HCEC 1CT (cell line): ENCODE measurements around the gene NBPF12.
A peak's percentile ranks its signal among the peaks of the same experiment; 100 is the strongest.
"Not testable (repeated sequence)": the region's sequence is repeated elsewhere in the genome, so short reads cannot be mapped to it uniquely, and the experiment has no call there.

Experiments
- DNase-seq: peaks from one replicate; pipeline ENCODE4 v3.0.0-alpha.2; 2017

Gene NBPF12

GRCh38 chr1:146938242-146938902, at the start of gene NBPF12:
NBPF12 (plus strand) TSS chr1:146938324; CDS start chr1:146960144, 21,820 bp downstream.
- peak; percentile 66 for DNase-seq

GRCh38 chr1:146891355-146891754, 46.8 kb upstream of the NBPF12 start:
- DNase-seq = not testable (repeated sequence)

GRCh38 chr1:146892331-146892730, 45.8 kb upstream of the NBPF12 start:
- not testable (repeated sequence) for DNase-seq

- not testable (repeated sequence) for DNase-seq
Measured at GRCh38 chr1:146907565-146908261, 30.4 kb upstream of the NBPF12 start.

- DNase-seq = not testable (repeated sequence)
Measured at GRCh38 chr1:146912975-146913374, 25.1 kb upstream of the NBPF12 start.

- DNase-seq = not testable (repeated sequence)
Measured at GRCh38 chr1:146920811-146921210, 17.3 kb upstream of the NBPF12 start.

- not testable (repeated sequence) for DNase-seq
Measured at GRCh38 chr1:146922614-146923013, 15.5 kb upstream of the NBPF12 start.

- not testable (repeated sequence) for DNase-seq
Measured at GRCh38 chr1:146924106-146924505, 14.0 kb upstream of the NBPF12 start.

- DNase-seq = not testable (repeated sequence)
Measured at GRCh38 chr1:146926413-146926812, 11.7 kb upstream of the NBPF12 start.

GRCh38 chr1:146930225-146930624, 7.9 kb upstream of the NBPF12 start:
- not testable (repeated sequence) for DNase-seq

GRCh38 chr1:146934390-146935223, 3.5 kb upstream of the NBPF12 start:
- DNase-seq = not testable (repeated sequence)

- not testable (repeated sequence) for DNase-seq
Measured at GRCh38 chr1:146937462-146937861, 662 bp upstream of the NBPF12 start.

- peak; percentile 13 for DNase-seq
Measured at GRCh38 chr1:146938927-146939786, 1.0 kb downstream of the NBPF12 start.

GRCh38 chr1:146940293-146940692, 2.2 kb downstream of the NBPF12 start:
- not testable (repeated sequence) for DNase-seq

- DNase-seq = not testable (repeated sequence)
Measured at GRCh38 chr1:146943342-146943886, 5.3 kb downstream of the NBPF12 start.

GRCh38 chr1:146948127-146948526, 10.0 kb downstream of the NBPF12 start:
- not testable (repeated sequence) for DNase-seq

GRCh38 chr1:146964340-146964739, 26.2 kb downstream of the NBPF12 start:
- DNase-seq = not testable (repeated sequence)

GRCh38 chr1:146966351-146966750, 28.2 kb downstream of the NBPF12 start:
- not testable (repeated sequence) for DNase-seq

- not testable (repeated sequence) for DNase-seq
Measured at GRCh38 chr1:146970656-146971055, 32.5 kb downstream of the NBPF12 start.

GRCh38 chr1:146972681-146973080, 34.6 kb downstream of the NBPF12 start:
- not testable (repeated sequence) for DNase-seq

- DNase-seq = not testable (repeated sequence)
Measured at GRCh38 chr1:146985855-146986254, 47.7 kb downstream of the NBPF12 start.

GRCh38 chr1:146986450-146986849, 48.3 kb downstream of the NBPF12 start:
- not testable (repeated sequence) for DNase-seq
